Activated naive CD8-positive, alpha-beta T cell (primary cell): ENCODE measurements around the gene ZNF138.
"Not testable (repeated sequence)": the region's sequence is repeated elsewhere in the genome, so short reads cannot be mapped to it uniquely, and the experiment has no call there.

Source experiments
- H3K27ac Mint-ChIP-seq: one replicate; pipeline ENCODE4 v1.8.0; 2021; ENCODE audit warnings: mixed read lengths
- H3K27me3 Mint-ChIP-seq: one replicate; pipeline ENCODE4 v1.8.0; 2021; ENCODE audit warnings: mixed read lengths
- H3K36me3 Mint-ChIP-seq: one replicate; pipeline ENCODE4 v1.8.0; 2021; ENCODE audit warnings: mixed read lengths
- H3K4me1 Mint-ChIP-seq: one replicate; pipeline ENCODE4 v1.8.0; 2021; ENCODE audit warnings: low read depth, mixed read lengths
- H3K4me3 Mint-ChIP-seq: one replicate; pipeline ENCODE4 v1.8.0; 2021; ENCODE audit warnings: mild to moderate bottlenecking, mixed read lengths
- H3K9me3 Mint-ChIP-seq: one replicate; pipeline ENCODE4 v1.8.0; 2021; ENCODE audit warnings: low read depth, mixed read lengths

The ZNF138 gene

GRCh38 chr7:64863530-64863929 is 69.3 kb downstream of the ZNF138 start:
- H3K4me1 Mint-ChIP-seq, H3K9me3 Mint-ChIP-seq, H3K36me3 Mint-ChIP-seq, H3K27ac Mint-ChIP-seq, H3K4me3 Mint-ChIP-seq, H3K27me3 Mint-ChIP-seq: not testable (repeated sequence)

- Mint-ChIP-seq H3K27ac (no peak overlapping the region), H3K27me3 (peaks cover under 1% of the 10 kb centered on the region), H3K4me3 (no peak overlapping the region), H3K4me1 (no peaks in the 10 kb centered on the region), H3K36me3 (no peaks in the 10 kb centered on the region), H3K9me3 (no peaks in the 10 kb centered on the region)
Observed at GRCh38 chr7:64863969-64864368, 69.7 kb downstream of the ZNF138 start.

GRCh38 chr7:64867863-64868440 is 73.7 kb downstream of the ZNF138 start:
- H3K27ac Mint-ChIP-seq, result no peak overlapping the region
- peaks cover 4% of the 10 kb centered on the region for H3K27me3 Mint-ChIP-seq
- no peaks in the 10 kb centered on the region for H3K4me1 Mint-ChIP-seq
- H3K9me3 Mint-ChIP-seq, result no peaks in the 10 kb centered on the region
- H3K36me3 Mint-ChIP-seq, result no peaks in the 10 kb centered on the region
- H3K4me3 Mint-ChIP-seq, result no peak overlapping the region

- no peaks in the 10 kb centered on the region for H3K36me3 Mint-ChIP-seq
- H3K4me3 Mint-ChIP-seq, result no peak overlapping the region
- no peaks in the 10 kb centered on the region for H3K9me3 Mint-ChIP-seq
- peaks cover 4% of the 10 kb centered on the region for H3K27me3 Mint-ChIP-seq
- H3K27ac Mint-ChIP-seq, result no peak overlapping the region
- no peaks in the 10 kb centered on the region for H3K4me1 Mint-ChIP-seq
Observed at GRCh38 chr7:64868499-64868898, 74.3 kb downstream of the ZNF138 start.

- peaks cover 5% of the 10 kb centered on the region for H3K27me3 Mint-ChIP-seq
- H3K4me1 Mint-ChIP-seq, result no peaks in the 10 kb centered on the region
- H3K27ac Mint-ChIP-seq, result no peak overlapping the region
Observed at GRCh38 chr7:64869121-64869725, 75.0 kb downstream of the ZNF138 start.

GRCh38 chr7:64869912-64870562 is 75.8 kb downstream of the ZNF138 start:
- Mint-ChIP-seq H3K4me3 (no peak overlapping the region), H3K9me3 (no peaks in the 10 kb centered on the region), H3K36me3 (no peaks in the 10 kb centered on the region), H3K27me3 (peaks cover 5% of the 10 kb centered on the region), H3K27ac (no peak overlapping the region), H3K4me1 (no peaks in the 10 kb centered on the region)

More at GRCh38 chr7:64869121-64869725, 75.0 kb downstream of the ZNF138 start:
- H3K9me3 Mint-ChIP-seq, result no peaks in the 10 kb centered on the region
- H3K36me3 Mint-ChIP-seq, result no peaks in the 10 kb centered on the region
- H3K4me3 Mint-ChIP-seq, result no peak overlapping the region

GRCh38 chr7:64870656-64871055 is 76.4 kb downstream of the ZNF138 start:
- Mint-ChIP-seq H3K27me3 (peaks cover 7% of the 10 kb centered on the region), H3K9me3 (no peaks in the 10 kb centered on the region), H3K4me1 (no peaks in the 10 kb centered on the region), H3K27ac (no peak overlapping the region), H3K4me3 (no peak overlapping the region), H3K36me3 (no peaks in the 10 kb centered on the region)

GRCh38 chr7:64871761-64872160 is 77.5 kb downstream of the ZNF138 start:
- H3K27me3 Mint-ChIP-seq, result peaks cover 7% of the 10 kb centered on the region
- H3K9me3 Mint-ChIP-seq, result no peaks in the 10 kb centered on the region
- no peaks in the 10 kb centered on the region for H3K4me1 Mint-ChIP-seq
- H3K4me3 Mint-ChIP-seq, result no peak overlapping the region
- H3K36me3 Mint-ChIP-seq, result no peaks in the 10 kb centered on the region
- no peak overlapping the region for H3K27ac Mint-ChIP-seq

- H3K36me3 Mint-ChIP-seq, result no peaks in the 10 kb centered on the region
Observed at GRCh38 chr7:64872351-64873154, 78.3 kb downstream of the ZNF138 start.

GRCh38 chr7:64873155-64873500 is 78.9 kb downstream of the ZNF138 start:
- no peak overlapping the region for H3K4me3 Mint-ChIP-seq
- H3K9me3 Mint-ChIP-seq, result no peaks in the 10 kb centered on the region
- H3K27ac Mint-ChIP-seq, result no peak overlapping the region
- peaks cover 7% of the 10 kb centered on the region for H3K27me3 Mint-ChIP-seq
- peaks cover 7% of the 10 kb centered on the region for H3K4me1 Mint-ChIP-seq
- no peaks in the 10 kb centered on the region for H3K36me3 Mint-ChIP-seq

More at GRCh38 chr7:64872351-64873154, 78.3 kb downstream of the ZNF138 start:
- peaks cover 4% of the 10 kb centered on the region for H3K4me1 Mint-ChIP-seq
- H3K9me3 Mint-ChIP-seq, result no peaks in the 10 kb centered on the region
- no peak overlapping the region for H3K4me3 Mint-ChIP-seq
- H3K27ac Mint-ChIP-seq, result no peak overlapping the region
- H3K27me3 Mint-ChIP-seq, result peaks cover 7% of the 10 kb centered on the region

GRCh38 chr7:64873517-64873916 is 79.3 kb downstream of the ZNF138 start:
- Mint-ChIP-seq H3K27me3 (peaks cover 7% of the 10 kb centered on the region), H3K4me3 (no peak overlapping the region), H3K36me3 (no peaks in the 10 kb centered on the region), H3K9me3 (no peaks in the 10 kb centered on the region), H3K4me1 (peaks cover 7% of the 10 kb centered on the region), H3K27ac (no peak overlapping the region)

GRCh38 chr7:64874114-64874513 is 79.9 kb downstream of the ZNF138 start:
- H3K36me3 Mint-ChIP-seq, result no peaks in the 10 kb centered on the region
- H3K4me1 Mint-ChIP-seq, result peaks cover 10% of the 10 kb centered on the region
- H3K4me3 Mint-ChIP-seq, result no peak overlapping the region
- H3K9me3 Mint-ChIP-seq, result no peaks in the 10 kb centered on the region
- peaks cover 7% of the 10 kb centered on the region for H3K27me3 Mint-ChIP-seq
- H3K27ac Mint-ChIP-seq, result no peak overlapping the region

GRCh38 chr7:64874562-64875250 is 80.5 kb downstream of the ZNF138 start:
- Mint-ChIP-seq H3K9me3 (no peaks in the 10 kb centered on the region), H3K4me3 (no peak overlapping the region), H3K27ac (no peak overlapping the region), H3K27me3 (peaks cover 7% of the 10 kb centered on the region), H3K36me3 (no peaks in the 10 kb centered on the region), H3K4me1 (peaks cover 10% of the 10 kb centered on the region)

GRCh38 chr7:64875258-64875657 is 81.0 kb downstream of the ZNF138 start:
- Mint-ChIP-seq H3K27ac (no peak overlapping the region), H3K9me3 (no peaks in the 10 kb centered on the region), H3K27me3 (peaks cover 7% of the 10 kb centered on the region), H3K36me3 (no peaks in the 10 kb centered on the region), H3K4me1 (peaks cover 10% of the 10 kb centered on the region), H3K4me3 (no peak overlapping the region)
